Activated CD4-positive, alpha-beta T cell treated with anti-CD3 and anti-CD28 coated beads for 48 hours (primary cell): ENCODE results near the gene CDC6.
A peak's percentile ranks its signal among the peaks of the same experiment; 100 is the strongest.
"Not testable (repeated sequence)": the region's sequence is repeated elsewhere in the genome, so short reads cannot be mapped to it uniquely, and the experiment has no call there.

Experiments used
- DNase-seq: peaks from one replicate; pipeline ENCODE4 v3.0.0-alpha.2; 2020

CDC6 gene

DNA sequence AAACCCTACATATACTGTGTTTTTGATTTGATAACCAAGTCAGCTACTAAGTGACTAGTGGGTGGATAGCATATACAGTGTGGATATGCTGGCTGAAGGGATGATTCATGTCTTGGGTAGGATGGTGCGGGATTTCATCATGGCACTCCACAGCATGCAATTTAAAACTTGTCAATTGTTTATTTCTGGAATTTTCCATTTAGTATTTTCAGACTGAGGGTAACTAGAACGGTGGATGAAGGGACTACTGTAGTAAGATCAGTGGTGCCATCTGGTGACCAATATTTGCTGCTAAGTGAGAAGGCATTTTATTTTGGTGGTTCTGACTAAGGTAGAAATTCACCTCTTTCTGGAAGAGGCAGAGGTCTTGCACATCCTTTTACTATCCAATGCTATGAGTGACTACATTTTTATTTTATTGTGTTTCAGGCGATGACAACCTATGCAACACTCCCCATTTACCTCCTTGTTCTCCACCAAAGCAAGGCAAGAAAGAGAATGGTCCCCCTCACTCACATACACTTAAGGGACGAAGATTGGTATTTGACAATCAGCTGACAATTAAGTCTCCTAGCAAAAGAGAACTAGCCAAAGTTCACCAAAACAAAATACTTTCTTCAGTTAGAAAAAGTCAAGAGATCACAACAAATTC lies 3.1 kb downstream of the CDC6 start:
- peak; percentile 51 for DNase-seq

DNA sequence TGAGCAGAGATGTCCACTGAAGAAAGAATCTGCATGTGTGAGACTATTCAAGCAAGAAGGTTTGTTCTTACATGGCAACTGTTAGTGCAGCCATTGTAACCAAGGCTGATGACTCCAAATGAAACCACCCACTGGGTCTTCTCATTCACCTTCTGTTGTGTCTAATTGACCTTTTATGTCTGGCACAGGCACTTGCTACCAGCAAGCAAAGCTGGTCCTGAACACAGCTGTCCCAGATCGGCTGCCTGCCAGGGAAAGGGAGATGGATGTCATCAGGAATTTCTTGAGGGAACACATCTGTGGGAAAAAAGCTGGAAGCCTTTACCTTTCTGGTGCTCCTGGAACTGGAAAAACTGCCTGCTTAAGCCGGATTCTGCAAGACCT lies 3.6 kb downstream of the CDC6 start:
- DNase-seq, result no peak

DNA sequence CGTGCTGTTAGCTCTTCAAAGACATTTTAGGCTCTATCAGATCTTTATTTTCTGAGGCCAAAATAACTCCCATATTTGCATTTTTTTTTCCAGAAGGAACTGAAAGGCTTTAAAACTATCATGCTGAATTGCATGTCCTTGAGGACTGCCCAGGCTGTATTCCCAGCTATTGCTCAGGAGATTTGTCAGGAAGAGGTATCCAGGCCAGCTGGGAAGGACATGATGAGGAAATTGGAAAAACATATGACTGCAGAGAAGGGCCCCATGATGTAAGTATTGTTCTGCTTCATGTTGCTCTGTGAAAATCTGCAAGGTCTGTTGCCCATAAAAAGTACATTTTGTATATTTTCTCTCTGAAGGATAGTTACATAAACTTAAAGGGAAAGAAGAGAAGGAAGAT lies 5.7 kb downstream of the CDC6 start:
- DNase-seq, result no peak

DNA sequence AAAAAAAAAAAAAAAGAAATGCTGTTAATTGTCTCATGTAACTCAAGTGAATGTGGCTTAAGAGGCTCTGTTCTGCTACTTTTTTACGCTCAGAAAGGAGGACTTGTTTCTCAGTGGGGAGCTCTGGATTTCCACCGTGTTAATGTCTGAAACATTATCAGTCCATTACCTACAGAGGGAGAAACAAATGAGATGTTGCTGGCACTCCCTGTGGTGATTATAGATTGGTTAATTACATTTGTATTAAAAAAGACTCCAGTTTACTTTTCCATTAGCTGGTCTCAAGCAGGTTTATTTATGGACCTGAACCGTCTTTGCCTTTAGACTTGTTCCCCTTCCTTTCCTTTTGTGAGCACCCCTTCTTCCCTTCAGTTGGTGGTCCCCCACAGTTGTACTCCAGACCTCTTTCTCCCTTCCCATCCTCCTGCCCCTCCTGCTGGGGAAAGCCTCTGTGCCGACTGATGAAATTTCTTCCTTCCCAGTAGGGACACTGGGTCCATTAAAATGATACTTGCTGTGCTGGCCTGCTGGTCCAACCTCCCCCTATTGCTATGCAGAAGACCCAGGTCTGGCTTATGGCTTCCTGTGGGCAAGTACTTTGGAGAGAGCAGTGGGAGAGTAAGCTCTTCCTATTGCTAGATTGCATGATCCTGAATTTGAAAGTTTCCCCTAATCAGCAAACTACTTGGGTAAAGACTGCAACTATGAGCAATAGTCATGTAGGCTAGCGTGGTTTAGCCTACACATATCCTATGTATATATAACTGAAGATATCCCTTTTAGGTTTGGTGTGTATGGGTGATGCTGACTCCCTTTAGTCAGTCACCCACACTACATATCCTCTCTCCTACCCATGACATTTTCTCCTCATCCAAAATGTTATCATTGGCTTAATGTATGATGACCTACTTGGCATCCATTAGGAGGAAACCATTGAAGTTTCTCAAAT lies 8.1 kb downstream of the CDC6 start:
- DNase-seq, result no peak

DNA sequence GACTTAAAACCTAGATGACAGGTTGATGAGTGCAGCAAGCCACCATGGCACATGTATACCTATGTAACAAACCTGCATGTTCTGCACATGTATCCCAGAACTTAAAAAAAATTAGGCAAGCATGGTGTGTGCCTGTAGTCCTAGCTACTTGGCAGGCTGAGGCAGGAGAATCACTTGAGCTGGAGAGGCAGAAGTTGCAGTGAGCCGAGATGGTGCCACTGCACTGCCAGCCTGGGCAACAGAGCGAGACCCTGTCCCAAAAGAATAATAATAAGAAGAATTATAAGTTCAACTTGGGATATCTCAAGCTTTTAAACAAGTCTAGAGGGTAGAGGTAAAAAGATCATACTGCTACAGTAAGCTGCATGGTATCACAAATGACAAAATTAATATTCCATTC lies 9.8 kb downstream of the CDC6 start:
- DNase-seq, result no peak

DNA sequence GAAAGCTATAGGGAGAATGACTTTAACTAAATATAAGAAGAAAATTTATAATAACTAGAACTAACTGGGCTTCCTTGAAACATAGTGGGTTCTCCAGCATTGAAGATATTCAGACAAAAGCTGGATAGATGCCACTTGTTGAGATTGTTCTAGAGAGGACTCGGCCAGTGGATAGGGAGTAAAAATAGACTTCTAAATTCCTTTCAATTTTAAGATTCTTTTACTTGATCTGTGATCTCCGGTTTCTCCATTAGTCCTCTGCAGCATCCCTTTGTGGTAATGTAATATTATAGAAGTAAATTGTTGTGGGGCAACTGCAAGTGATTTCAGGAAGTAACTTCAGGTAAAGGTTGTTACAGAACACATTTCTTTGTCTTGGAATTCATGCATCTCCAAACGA lies 11.0 kb downstream of the CDC6 start:
- no peak for DNase-seq

DNA sequence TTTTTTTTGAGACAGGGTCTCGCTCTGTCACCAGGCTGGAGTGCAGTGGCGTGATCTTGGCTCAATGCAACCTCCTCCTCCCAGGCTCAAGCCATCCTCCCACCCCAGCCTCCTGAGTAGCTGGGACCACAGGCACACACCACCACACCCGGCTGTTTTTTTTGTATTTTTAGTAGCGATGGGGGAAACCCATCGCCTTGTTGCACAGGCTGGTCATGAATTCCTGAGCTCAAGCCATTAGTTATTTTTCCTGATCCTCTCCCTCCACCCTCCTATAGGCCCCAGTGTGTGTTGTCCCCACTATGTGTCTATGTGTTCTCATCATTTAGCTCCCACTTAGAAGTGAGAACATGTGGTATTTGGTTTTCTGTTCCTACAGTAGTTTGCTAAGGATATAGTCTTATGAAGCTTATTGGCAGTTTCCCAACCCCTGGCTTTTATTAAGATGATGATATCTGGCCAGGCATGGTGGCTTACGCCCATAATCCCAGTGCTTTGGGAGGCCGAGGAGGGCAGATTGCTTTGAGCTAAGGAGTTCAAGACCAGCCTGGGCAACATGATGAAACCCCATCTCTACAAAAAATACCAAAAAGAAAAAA lies 11.6 kb downstream of the CDC6 start:
- DNase-seq, result not testable (repeated sequence)

DNA sequence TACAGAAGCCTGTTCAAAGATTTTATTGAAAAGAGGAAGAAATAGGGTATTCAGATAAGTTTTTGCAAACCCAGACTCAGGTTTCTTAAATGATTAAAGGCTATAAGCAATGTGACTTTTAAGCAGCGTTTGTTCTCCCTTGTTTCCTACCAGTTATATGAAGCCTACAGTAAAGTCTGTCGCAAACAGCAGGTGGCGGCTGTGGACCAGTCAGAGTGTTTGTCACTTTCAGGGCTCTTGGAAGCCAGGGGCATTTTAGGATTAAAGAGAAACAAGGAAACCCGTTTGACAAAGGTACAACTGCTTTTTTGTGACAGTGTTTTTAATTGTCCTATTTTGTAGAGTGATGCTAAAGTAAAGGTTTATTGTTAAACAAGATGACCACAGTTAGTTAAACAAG lies 13.6 kb downstream of the CDC6 start:
- no peak for DNase-seq

DNA sequence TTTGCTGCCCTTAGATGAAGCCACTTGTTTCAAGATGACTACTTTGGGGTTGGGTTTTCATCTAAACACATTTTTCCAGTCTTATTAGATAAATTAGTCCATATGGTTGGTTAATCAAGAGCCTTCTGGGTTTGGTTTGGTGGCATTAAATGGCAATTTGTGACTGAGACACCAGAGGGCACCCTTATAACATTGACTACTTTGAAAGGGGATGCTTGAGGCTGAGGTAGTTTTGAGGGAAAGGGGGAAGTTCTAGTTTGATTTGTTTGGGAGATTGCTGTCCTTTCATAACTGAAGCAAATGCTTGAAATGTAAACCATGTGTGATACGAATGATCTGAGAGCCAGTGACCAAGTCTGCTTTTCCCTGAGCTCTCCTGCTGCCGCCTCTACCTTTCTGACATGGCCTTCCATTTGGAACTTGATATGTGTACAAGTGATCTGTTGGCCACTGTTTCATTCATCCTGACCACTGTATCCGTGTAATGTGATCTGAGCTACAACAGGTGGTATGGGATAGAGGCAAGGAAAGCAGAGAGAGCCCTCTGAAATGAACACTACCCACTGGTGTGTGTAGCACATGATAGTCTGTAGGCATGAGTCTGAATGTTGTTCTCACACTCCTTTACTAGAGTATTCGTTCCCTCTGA lies 15.5 kb downstream of the CDC6 start:
- DNase-seq, result no peak

DNA sequence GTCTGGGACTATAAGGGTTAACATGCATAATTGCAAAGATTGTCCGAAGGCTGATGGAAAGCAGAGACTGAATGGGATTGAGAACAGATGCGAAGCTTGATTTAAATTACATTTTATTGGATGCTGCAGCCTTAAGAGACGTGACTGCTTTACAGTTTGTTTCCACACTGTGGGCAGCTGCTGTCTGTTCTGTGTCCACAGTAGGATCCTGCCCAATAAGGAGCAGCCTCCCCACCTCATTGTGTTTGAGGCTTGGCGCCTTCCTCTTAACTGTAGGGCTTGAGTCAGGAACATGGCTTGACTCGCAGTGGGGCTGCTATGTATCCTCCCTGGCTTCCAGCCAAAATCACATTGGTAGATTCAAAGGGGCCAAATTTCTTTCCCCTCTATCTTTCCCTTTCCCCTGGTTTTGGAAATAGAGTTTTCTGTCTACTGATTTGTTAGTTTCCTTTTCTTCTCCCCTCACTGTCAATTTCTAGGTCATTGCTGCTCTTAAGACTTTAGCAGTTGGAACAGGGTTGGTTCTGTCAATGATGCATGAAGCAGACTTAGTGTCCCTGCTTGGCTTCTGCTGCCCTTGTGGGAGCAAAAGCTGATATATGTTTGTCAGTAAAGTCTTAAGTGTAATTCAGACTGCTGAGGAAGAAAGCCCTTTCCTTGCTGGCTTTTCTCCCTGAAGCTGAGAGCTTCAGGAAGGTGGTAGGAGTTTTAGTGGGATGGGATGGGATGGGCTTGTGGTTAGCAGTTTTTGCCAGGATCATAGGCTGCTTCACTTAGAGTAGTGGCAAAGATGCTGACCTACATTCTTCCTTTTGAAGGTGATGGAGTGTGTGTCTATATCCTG lies 16.3 kb downstream of the CDC6 start:
- DNase-seq, result no peak

DNA sequence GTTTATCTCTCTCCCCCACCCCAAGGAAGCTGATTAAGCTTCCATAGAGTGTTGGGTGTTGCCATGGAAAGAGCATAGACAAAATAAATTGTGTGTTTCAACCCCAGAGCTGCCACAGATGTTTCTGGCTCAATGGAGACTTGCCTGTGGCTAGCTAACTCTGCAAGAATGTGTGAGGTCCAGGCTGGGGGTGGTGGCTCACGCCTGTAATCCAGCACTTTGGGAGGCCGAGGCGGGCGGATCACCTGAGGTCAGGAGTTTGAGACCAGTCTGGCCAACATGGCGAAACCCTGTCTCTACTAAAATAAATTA lies 16.8 kb downstream of the CDC6 start:
- not testable (repeated sequence) for DNase-seq

DNA sequence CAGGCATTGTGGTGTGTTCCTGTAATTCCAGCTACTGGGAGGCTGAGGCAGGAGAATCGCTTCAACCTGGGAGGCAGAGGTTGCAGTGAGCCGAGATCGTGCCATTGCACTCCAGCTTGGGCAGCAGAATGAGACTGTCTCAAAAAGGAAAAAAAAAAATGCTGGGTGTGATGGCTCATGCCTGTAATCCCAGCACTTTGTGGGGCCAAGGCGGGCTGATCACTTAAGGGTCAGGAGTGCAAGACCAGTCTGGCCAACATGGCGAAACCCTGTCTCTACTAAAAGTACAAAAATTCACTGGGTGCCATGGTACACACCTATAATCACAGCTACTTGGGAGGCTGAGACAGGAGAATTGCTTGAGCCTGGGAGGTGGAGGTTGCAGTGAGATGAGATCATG lies 17.2 kb downstream of the CDC6 start:
- not testable (repeated sequence) for DNase-seq

DNA sequence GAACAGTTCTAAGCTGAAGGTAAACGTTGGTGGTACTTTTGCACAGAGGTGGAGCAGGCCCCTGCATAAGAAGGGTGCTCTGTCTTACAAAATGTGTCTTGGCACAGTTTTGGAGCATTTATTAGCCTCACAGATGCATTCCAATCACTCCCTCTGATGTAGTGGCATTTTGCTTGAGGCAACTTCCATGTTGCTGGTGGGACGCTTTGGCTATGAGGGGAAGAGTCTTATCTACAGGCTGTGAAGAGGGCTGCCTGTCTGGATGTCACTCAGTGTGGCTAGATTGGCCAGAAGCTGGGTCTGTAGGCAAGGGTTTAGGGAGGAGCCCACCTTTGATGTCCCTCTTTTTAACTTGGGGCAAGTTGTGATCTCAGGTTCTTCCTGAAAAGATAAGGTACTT lies 18.7 kb downstream of the CDC6 start:
- no peak for DNase-seq

DNA sequence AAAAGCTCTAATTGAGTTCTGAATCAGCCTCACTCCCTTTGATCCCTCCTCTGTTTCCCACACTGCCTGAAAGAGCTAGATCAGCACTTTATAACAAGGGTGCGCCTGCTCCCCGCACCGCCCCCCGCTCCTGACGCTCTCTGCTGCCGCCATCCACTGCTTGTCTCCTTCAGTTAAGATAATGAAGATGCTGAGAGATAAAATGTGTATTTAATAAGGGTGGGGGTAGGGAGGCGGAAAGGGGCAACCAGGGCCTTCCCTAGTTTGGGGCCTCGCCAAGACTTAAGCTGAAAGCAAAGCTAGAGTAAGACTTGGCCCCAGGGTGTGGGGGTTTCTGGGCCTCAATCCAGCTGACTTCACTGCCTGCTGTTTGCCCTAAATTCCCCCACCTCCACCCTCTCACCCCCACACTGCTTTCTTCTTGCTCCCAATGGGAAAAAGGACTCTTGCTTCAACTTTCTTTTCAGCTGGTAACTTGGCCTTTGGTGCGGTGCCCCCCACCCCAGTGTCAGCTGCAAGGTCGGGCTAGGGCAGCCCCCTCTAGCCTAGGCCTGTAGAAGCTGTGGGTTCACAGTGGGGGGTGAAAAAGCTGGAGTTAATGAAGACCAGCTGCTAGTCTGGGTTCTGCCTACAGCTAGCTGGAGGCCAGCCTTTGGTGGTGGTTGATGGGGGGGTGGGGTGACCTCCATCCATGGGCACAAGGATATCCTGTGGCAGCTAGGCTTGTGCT lies 19.5 kb downstream of the CDC6 start:
- no peak for DNase-seq

DNA sequence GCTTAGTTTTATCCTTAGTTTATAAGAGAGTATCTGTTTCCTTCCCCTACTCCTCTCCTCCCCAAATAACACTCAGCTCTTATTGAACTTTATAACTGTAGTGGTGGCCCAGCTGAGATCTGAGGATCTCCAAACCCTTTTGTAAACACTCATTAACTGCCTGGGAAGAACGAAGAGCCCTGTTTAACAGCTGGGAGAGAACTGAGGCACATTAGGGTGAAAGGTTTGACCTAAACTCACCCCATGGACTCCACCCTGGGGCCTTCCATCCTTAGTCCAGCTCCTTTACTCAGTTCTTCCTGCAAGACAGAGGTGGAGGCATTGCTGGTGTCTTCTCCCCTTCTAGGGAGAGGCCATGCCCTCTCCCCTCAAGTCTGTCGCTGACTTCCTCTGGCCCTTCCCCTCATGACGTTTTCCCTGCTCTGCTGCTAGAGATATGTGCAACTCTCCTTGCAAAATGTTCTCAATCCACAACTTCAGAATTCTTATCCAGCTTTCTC lies 20.1 kb downstream of the CDC6 start:
- no peak for DNase-seq

DNA sequence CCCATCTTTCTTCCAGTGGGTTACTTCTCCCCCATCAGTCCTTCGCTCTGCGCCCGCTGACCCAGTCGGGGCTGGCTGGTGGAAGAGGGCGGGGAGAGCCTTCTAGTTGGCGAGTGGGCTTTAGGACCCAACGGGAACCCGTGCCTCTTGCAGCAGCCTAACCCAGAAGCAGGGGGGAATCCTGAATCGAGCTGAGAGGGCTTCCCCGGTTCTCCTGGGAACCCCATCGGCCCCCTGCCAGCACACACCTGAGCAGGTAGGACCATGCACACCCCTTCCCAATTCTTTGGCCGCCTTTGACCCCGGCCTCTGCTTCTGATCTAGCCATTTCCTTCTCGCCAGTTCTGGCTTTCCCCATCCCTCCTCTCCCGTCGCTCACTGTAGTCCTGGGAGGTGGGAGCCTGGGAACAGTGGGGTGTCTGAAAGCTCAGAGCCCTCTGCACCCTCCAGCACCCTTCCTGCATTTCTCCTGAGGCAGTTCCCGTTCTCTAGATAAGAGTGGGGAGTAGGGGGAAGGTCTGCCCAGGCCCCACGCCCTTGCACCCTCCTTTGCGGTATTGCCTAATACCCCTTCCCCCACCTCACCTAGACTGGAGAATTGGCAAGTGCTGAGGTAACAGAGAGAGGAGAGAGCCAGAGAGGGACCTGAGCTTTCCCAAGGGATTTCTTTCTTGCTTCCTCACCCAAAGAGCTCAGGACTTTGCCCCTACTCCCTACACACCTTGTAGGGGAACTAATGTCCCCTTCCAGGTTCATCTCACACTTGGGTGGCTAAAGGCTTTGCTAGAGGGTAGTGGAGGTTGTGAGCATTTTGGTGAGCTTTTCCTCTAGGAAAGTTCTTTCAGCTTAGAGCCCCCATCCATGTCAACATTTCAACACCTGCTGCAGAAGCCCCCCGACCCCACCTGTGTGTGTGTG lies 21.6 kb downstream of the CDC6 start, which contains the start of gene RARA:
Gene RARA, plus strand, starts transcription at position 150 of the 918 bp plus-strand sequence. CDS start 22,039 bp downstream, outside the sequence.
- no peak for DNase-seq

DNA sequence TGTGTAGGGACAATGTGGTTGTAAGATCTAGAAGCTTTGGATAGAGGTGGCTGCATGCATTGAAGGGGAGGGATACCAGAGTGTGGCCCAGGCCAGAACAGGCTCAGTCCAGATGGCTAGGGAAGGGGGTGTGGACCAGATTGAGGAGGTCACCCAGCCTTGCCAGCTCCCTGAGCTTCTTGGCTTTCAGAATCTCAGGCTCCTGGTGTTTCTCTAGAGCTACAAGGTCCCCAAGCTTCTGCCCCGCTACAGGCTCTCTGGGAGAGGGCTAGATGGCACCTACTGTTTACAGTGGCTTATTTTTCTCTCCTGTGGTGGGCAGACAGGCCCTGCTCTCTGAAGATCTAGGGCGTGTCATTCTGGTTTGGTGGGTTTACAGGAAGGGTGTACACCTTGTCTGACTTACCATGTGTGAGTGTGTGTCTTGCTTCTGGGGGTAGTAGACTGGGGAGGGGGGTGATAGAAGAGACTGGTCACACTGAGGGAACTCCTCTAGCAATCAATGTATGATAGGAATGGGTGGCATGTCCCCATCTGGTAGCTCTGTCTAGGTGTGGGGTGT lies 22.4 kb downstream of the CDC6 start:
- DNase-seq, result no peak

DNA sequence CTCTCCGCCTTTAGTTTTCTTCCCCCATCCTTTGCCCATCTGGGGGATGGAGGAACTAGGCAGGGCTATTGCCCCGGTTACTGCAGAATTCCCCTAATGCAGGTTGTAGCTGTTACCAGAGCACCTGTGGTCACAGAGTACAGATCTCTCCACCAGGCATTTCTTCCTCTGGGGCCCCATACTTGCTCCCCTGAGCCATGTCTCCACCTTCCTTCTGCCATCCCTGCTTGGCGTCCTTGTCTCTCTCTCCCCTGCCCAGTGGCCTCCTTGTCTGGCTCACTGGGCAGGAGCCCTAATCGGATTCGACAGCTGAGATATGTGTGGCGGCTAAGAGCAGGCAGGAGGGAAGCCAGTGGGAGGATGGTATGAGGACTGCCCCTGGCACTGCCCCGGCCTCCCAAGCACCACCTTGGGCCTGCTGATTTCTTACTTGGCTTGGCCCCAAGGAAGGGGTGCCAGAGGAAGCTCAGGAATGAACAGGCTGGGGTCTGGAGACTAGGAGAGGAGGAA lies 23.3 kb downstream of the CDC6 start:
- no peak for DNase-seq

DNA sequence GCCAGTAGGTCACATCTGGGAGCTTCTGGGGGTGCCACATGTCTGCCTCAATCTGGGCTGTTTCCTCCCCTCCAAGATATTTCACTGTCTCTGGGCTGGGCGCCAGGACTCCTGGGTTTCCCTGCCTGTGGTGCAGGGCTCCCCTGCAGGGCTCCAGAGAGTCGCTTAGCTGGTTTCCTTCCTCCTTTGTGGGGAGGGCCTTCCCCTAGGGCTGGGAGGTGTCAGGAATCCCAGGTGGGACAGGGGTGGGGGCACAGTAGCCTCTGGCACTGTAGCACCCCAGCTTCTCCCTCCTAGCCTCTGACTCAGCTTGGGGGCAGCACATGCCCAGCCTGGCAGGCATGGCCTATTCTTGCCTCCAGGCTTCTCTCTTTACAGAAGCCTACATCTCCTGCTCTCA lies 23.9 kb downstream of the CDC6 start:
- DNase-seq, result no peak
